ENCODE measurements around the gene GNAO1. TPM values are rescaled to one million over a fixed set of nuclear protein-coding genes. Genes with fewer than 3 reads are reported as not detected.

GNAO1 gene
- total RNA-seq, 1 donor from 2014 or later, result 1.9 TPM

DNA sequence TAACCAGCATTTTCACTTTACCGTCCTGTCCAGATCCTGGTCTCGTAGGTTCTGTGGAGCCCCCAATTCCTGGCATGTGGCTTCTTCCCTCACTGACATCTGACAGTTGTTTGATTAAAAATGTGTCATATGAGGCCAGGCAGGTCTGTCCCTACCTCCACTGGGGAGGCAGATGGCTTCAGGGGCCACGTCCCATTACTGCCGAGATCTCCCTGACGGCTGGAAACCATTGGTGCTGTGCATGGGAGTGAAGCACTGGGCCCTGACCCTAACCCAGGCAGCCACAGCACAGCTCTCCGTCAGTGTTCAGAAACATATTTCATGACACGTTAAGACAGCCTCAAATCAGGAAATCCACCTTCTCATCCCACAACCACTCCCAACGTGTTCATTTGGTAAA lies 77.5 kb downstream of the GNAO1 start:
- Histone ChIP-seq H3K4me1 (no peaks in the 10 kb centered on the region), H3K9me3 (ENCODE audit: low read depth) (no peaks in the 10 kb centered on the region), H2AFZ (replicated peaks) (no peak overlapping the region), H3K4me3 (no peak overlapping the region), H3K79me2 (ENCODE audit: low read depth) (no peaks in the 10 kb centered on the region), H3K4me2 (no peak overlapping the region), H3K9ac (no peak overlapping the region), H3K27ac (no peak overlapping the region), H4K20me1 (ENCODE audit: low read depth) (no peaks in the 10 kb centered on the region), H3K27me3 (no peaks in the 10 kb centered on the region), H3K36me3 (no peaks in the 10 kb centered on the region), H3F3A (ENCODE audit: low read depth) (no peaks in the 10 kb centered on the region)
- H3K27ac Mint-ChIP-seq, result peak overlapping the region; percentile 43
- H3K9me3 Mint-ChIP-seq, result peaks cover 7% of the 10 kb centered on the region
- DNase-seq (ENCODE audit: low spot score), result no peak
- TF ChIP-seq EZH2 (IDR thresholded peaks at IDR 0.05) (no peak), EZH2phosphoT487 (IDR thresholded peaks at IDR 0.05) (no peak)
- TF ChIP-seq, protein P1, sequence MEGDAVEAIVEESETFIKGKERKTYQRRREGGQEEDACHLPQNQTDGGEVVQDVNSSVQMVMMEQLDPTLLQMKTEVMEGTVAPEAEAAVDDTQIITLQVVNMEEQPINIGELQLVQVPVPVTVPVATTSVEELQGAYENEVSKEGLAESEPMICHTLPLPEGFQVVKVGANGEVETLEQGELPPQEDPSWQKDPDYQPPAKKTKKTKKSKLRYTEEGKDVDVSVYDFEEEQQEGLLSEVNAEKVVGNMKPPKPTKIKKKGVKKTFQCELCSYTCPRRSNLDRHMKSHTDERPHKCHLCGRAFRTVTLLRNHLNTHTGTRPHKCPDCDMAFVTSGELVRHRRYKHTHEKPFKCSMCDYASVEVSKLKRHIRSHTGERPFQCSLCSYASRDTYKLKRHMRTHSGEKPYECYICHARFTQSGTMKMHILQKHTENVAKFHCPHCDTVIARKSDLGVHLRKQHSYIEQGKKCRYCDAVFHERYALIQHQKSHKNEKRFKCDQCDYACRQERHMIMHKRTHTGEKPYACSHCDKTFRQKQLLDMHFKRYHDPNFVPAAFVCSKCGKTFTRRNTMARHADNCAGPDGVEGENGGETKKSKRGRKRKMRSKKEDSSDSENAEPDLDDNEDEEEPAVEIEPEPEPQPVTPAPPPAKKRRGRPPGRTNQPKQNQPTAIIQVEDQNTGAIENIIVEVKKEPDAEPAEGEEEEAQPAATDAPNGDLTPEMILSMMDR (IDR thresholded peaks at IDR 0.05), result no peak
- no peak overlapping the region for H3K4me3 Mint-ChIP-seq
- peaks cover 2% of the 10 kb centered on the region for H3K27me3 Mint-ChIP-seq (ENCODE audit: insufficient read depth, low read depth)
- H3K36me3 Mint-ChIP-seq, result peaks cover under 1% of the 10 kb centered on the region
- peaks cover 16% of the 10 kb centered on the region for H3K4me1 Mint-ChIP-seq

DNA sequence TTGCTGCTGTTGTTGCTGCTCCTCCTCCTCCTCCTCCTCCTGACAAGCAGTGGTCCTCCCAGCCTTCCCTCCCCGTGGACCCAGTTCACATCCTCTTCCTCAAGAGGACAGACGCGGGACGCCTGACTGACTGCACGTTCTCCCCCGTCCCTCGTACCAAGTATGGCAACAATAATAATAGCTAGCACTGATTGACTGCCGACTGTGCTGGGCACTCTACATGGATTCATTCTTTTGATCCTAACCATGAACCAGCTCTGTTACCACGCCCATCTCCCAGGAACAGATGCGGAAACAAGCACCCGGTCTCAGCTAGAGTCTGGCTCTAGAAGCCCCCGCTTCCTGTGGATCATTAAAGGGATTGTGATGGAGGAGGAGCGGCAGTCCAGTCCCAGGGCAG lies 78.0 kb downstream of the GNAO1 start:
- Histone ChIP-seq H4K20me1 (ENCODE audit: low read depth) (no peaks in the 10 kb centered on the region), H3K9ac (no peak overlapping the region), H3F3A (ENCODE audit: low read depth) (no peaks in the 10 kb centered on the region), H3K79me2 (ENCODE audit: low read depth) (no peaks in the 10 kb centered on the region), H3K27me3 (no peaks in the 10 kb centered on the region), H3K9me3 (ENCODE audit: low read depth) (no peaks in the 10 kb centered on the region), H3K4me2 (no peak overlapping the region), H3K27ac (no peak overlapping the region), H2AFZ (replicated peaks) (no peak overlapping the region), H3K4me3 (no peak overlapping the region), H3K36me3 (no peaks in the 10 kb centered on the region), H3K4me1 (no peaks in the 10 kb centered on the region)
- TF ChIP-seq EZH2phosphoT487 (IDR thresholded peaks at IDR 0.05) (no peak), EZH2 (IDR thresholded peaks at IDR 0.05) (no peak)
- TF ChIP-seq, protein P1 (IDR thresholded peaks at IDR 0.05), result no peak
- H3K27me3 Mint-ChIP-seq (ENCODE audit: insufficient read depth, low read depth), result peaks cover 4% of the 10 kb centered on the region
- no peak overlapping the region for H3K4me3 Mint-ChIP-seq
- H3K4me1 Mint-ChIP-seq, result peaks cover 12% of the 10 kb centered on the region
- H3K27ac Mint-ChIP-seq, result peak overlapping the region; percentile 38
- peaks cover 5% of the 10 kb centered on the region for H3K36me3 Mint-ChIP-seq
- H3K9me3 Mint-ChIP-seq, result peaks cover 12% of the 10 kb centered on the region
- no peak for DNase-seq (ENCODE audit: low spot score)

DNA sequence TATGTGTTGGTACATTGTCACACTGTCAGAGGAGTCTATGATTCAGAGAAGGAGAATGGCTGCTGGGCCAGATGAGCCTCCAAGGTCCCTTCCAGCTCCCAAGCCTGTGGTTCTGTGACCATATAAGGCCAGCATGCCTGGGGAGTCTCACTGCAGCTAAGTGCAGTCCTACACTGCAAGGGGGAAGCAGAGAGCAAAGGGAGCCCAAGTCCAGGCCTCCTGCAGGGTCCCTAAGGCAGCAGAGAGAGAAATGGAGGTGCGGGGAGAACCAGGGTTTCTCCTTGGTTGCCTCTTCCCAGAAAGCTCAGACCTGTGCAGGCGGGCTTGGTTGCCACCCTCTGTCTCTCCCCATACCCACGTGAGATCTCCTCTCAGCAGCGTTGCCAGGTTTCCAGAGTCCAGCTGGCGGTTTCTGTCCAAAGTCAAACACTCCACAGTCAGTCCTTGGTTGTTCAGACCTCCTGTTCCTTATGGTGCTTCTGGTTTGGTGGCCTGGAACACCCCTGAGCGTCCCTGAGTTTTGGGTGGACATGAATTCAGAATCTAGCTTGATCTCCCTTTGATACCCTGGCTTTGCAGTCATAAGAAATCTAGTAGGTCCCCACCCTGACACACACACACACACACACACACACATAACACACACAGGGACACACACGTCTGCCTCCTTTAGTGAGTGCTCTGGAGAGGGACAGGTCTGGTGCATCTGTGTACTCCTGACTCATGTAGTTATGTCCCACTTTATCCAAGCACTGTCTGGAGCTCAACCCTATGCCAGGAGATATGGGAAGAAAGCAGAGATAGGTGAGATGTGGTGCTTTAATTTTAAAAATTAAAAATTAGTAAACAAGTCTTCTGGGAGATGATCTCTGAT lies 78.8 kb downstream of the GNAO1 start:
- no peak overlapping the region for H3K4me3 ChIP-seq
- peak overlapping the region; percentile 38 for H3K27ac Mint-ChIP-seq
- H3K4me2 ChIP-seq, result no peak overlapping the region
- no peak overlapping the region for H2AFZ ChIP-seq (replicated peaks)
- H3K4me3 Mint-ChIP-seq, result no peak overlapping the region
- peaks cover 16% of the 10 kb centered on the region for H3K9me3 Mint-ChIP-seq
- no peak overlapping the region for H3K27ac ChIP-seq
- no peaks in the 10 kb centered on the region for H3K79me2 ChIP-seq (ENCODE audit: low read depth)
- H3K36me3 Mint-ChIP-seq, result peaks cover 8% of the 10 kb centered on the region
- H3K4me1 ChIP-seq, result no peaks in the 10 kb centered on the region
- H3K4me1 Mint-ChIP-seq, result peaks cover 10% of the 10 kb centered on the region
- no peaks in the 10 kb centered on the region for H4K20me1 ChIP-seq (ENCODE audit: low read depth)
- no peaks in the 10 kb centered on the region for H3K36me3 ChIP-seq
- TF ChIP-seq EZH2 (IDR thresholded peaks at IDR 0.05) (no peak), EZH2phosphoT487 (IDR thresholded peaks at IDR 0.05) (no peak)
- TF ChIP-seq, protein P1 (IDR thresholded peaks at IDR 0.05), result no peak
- peak; percentile 20 for DNase-seq (ENCODE audit: low spot score)
- H3K9me3 ChIP-seq (ENCODE audit: low read depth), result peaks cover 4% of the 10 kb centered on the region
- H3K27me3 ChIP-seq, result no peaks in the 10 kb centered on the region
- no peak overlapping the region for H3K9ac ChIP-seq
- H3K27me3 Mint-ChIP-seq (ENCODE audit: insufficient read depth, low read depth), result peaks cover 4% of the 10 kb centered on the region
- no peaks in the 10 kb centered on the region for H3F3A ChIP-seq (ENCODE audit: low read depth)

All from neural progenitor cell (in vitro differentiated cells).